K562 (cell line): ENCODE results near the gene SERTAD2. TPM values are rescaled to one million over a fixed set of nuclear protein-coding genes. Genes with fewer than 3 reads are reported as not detected.
A peak's percentile ranks its signal among the peaks of the same experiment; 100 is the strongest.

Experiments
- ATAC-seq: fragments of 200-7000 bp; cut with Tn5 transposase; 3 replicates; pipeline ENCODE4 v1.9.1; 2020; ENCODE audit warnings: moderate library complexity
- BruUV-seq: library from RNA; stranded (reverse); fragments of 400-500 nt; replicated peaks from 2 replicates; lab custom pipeline; 2021; lab: Mats Ljungman, UMichigan
- CTCF ChIA-PET: fragments of 300-600 bp; formaldehyde crosslinking; extraction: SDS; loops from one replicate; lab custom pipeline; 2021; ENCODE audit warnings: low intra/inter-chr PET ratio; lab: Yijun Ruan, JAX
- POLR2A ChIA-PET: fragments of 300-600, 350-650 bp; sonication (Branson Sonifier 250); formaldehyde crosslinking; extraction: SDS; loops from one replicate; lab custom pipeline; 2021; ENCODE audit warnings: antibody characterized with exemption, inconsistent platforms; lab: Yijun Ruan, JAX
- DNase-seq, 4 experiments: peaks; one replicate each; pipeline versions ENCODE4 v3.0.0 to v3.0.0-alpha.2; 2011 to 2018; ENCODE audit warnings: low spot score in 3 of 4, mixed read lengths in 3 of 4; ENCODE audit errors: extremely low read depth in 1 of 4
- FAIRE-seq: peaks from 2 replicates; lab custom pipeline; 2011; peaks lifted over from hg19 to GRCh38; lab: Jason Lieb, UNC
- H2AFZ ChIP-seq: 2 replicates; pipeline ENCODE4 v1.6.0; 2011; ENCODE audit warnings: low read depth, low read length, control low read depth, inconsistent platforms
- H3K27ac ChIP-seq: fragments of 200-600 bp; 3 replicates; pipeline ENCODE4 v1.8.0; 2011; ENCODE audit warnings: low read depth, mild to moderate bottlenecking, control low read depth, inconsistent platforms, low read length, moderate library complexity, mixed read lengths; ENCODE audit errors: extremely low read depth
- H3K27me3 ChIP-seq, 2 experiments: fragments of 300-600 bp in 1 of 2; 2 replicates in 1 of 2; 3 replicates in 1 of 2; pipeline versions ENCODE4 v1.6.0 to v1.8.0; 2011; ENCODE audit warnings: inconsistent platforms in 2 of 2, low read length in 2 of 2, mild to moderate bottlenecking in 1 of 2, mixed read lengths in 1 of 2, moderate library complexity in 1 of 2; ENCODE audit not compliant: control insufficient read depth in 2 of 2, insufficient read depth in 2 of 2
- H3K36me3 ChIP-seq: fragments of 300-600 bp; 3 replicates; pipeline ENCODE4 v1.8.0; 2011; ENCODE audit warnings: mild to moderate bottlenecking, low read length, inconsistent platforms; ENCODE audit not compliant: control insufficient read depth, insufficient read depth
- H3K4me1 ChIP-seq, 2 experiments: fragments of 200-600 bp in 1 of 2; replicated peaks in 1 of 2; 2 replicates in 1 of 2; 3 replicates in 1 of 2; pipeline versions ENCODE4 v1.5.1 to v1.8.0; 2011; ENCODE audit warnings: inconsistent platforms in 2 of 2, low read length in 2 of 2, mild to moderate bottlenecking in 1 of 2, mixed read lengths in 1 of 2, moderate library complexity in 1 of 2; ENCODE audit not compliant: control insufficient read depth in 2 of 2, insufficient read depth in 2 of 2
- H3K4me2 ChIP-seq: 2 replicates; pipeline ENCODE4 v1.6.1; 2011; ENCODE audit warnings: low read length, control low read depth, inconsistent platforms, mixed read lengths; ENCODE audit not compliant: insufficient read depth
- H3K4me3 ChIP-seq: fragments of 200-600 bp; sonication (generic), shearing (Covaris generic); 2 replicates; pipeline ENCODE4 v1.5.1; 2016; ENCODE audit warnings: control low read depth, inconsistent platforms
- H3K79me2 ChIP-seq: fragments of 200-600 bp; 3 replicates; pipeline ENCODE4 v1.8.0; 2011; ENCODE audit warnings: low read length, inconsistent platforms; ENCODE audit not compliant: control insufficient read depth, insufficient read depth
- H3K9ac ChIP-seq, 2 experiments: 2 replicates each; pipeline versions ENCODE4 v1.6.0 to v1.6.1; 2011; ENCODE audit warnings: low read depth in 2 of 2, low read length in 2 of 2, control low read depth in 1 of 2, inconsistent platforms in 1 of 2, mild to moderate bottlenecking in 1 of 2, mixed read lengths in 1 of 2; ENCODE audit not compliant: insufficient read depth in 1 of 2
- H3K9me1 ChIP-seq: one replicate; pipeline ENCODE4 v1.6.0; 2011; ENCODE audit warnings: inconsistent platforms, mild to moderate bottlenecking, low read length, moderate library complexity; ENCODE audit not compliant: control insufficient read depth, insufficient read depth
- H3K9me3 ChIP-seq: replicated peaks from 2 replicates; pipeline ENCODE4 v1.5.1; 2011; ENCODE audit warnings: low read depth, low read length, inconsistent platforms; ENCODE audit not compliant: control insufficient read depth, insufficient read depth
- H4K20me1 ChIP-seq: replicated peaks from 2 replicates; pipeline ENCODE4 v1.6.1; 2011; ENCODE audit warnings: low read length, inconsistent platforms, mixed read lengths; ENCODE audit not compliant: control insufficient read depth, insufficient read depth
- MED1 ChIP-seq: sonication (generic); formaldehyde crosslinking; IDR thresholded peaks from 2 replicates; pipeline ENCODE4 v1.8.1; 2023; ENCODE audit warnings: missing genetic modification reagents, borderline replicate concordance
- MYNN ChIP-seq, 2 experiments: sonication (generic); formaldehyde crosslinking in 1 of 2; IDR thresholded peaks; 2 replicates each; pipeline versions ENCODE4 v1.5.0 to v1.6.1; 2016 to 2020; ENCODE audit warnings: antibody characterized with exemption in 1 of 2, missing genetic modification reagents in 1 of 2
- NFYB ChIP-seq: IDR thresholded peaks from 2 replicates; pipeline ENCODE4 v1.6.1; 2011; ENCODE audit warnings: mild to moderate bottlenecking, moderate library complexity; ENCODE audit not compliant: insufficient read length; ENCODE audit errors: extremely low read depth
- NR3C1 ChIP-seq: sonication (generic); formaldehyde crosslinking; IDR thresholded peaks from 2 replicates; pipeline ENCODE4 v1.8.1; 2022; ENCODE audit warnings: missing genetic modification reagents
- NR4A1 ChIP-seq, 2 experiments: fragments of 250-450 bp in 1 of 2; fragments of 450-650 bp in 1 of 2; sonication (Bioruptor Pico) in 1 of 2; IDR thresholded peaks; 2 replicates each; pipeline versions ENCODE4 v1.4.0 to v1.6.1; 2016 to 2020; ENCODE audit warnings: mild to moderate bottlenecking in 2 of 2, missing compliant biosample characterization in 1 of 2, missing genetic modification characterization in 1 of 2, moderate library complexity in 1 of 2
- PHB2 ChIP-seq: fragments of 450-650 bp; IDR thresholded peaks from 2 replicates; pipeline ENCODE4 v1.6.1; 2017; ENCODE audit warnings: low read depth
- RBM34 ChIP-seq: fragments of 200-400 bp; formaldehyde crosslinking; IDR thresholded peaks from 2 replicates; pipeline ENCODE4 v1.6.1; 2018; ENCODE audit warnings: low read length, borderline replicate concordance; ENCODE audit not compliant: insufficient read depth
- ZBTB11 ChIP-seq, 3 experiments: fragments of 200-800 bp in 1 of 3; fragments of 250-450 bp in 1 of 3; fragments of 450-650 bp in 1 of 3; sonication (Bioruptor Pico) in 1 of 3; sonication (Bioruptor generic) in 1 of 3; formaldehyde crosslinking in 1 of 3; IDR thresholded peaks; 2 replicates each; pipeline versions ENCODE4 v1.6.1 to v1.8.0; 2016 to 2022; ENCODE audit warnings: mild to moderate bottlenecking in 2 of 3, missing genetic modification characterization in 2 of 3, missing compliant biosample characterization in 1 of 3, moderate library complexity in 1 of 3
- ZNF175 ChIP-seq: fragments of 200-800 bp; sonication (Bioruptor generic); IDR thresholded peaks from 2 replicates; pipeline ENCODE4 v1.6.1; 2016; ENCODE audit warnings: low read depth, mild to moderate bottlenecking, missing genetic modification characterization, missing compliant biosample characterization
- ZNF280A ChIP-seq: fragments of 450-650 bp; IDR thresholded peaks from 2 replicates; pipeline ENCODE4 v1.6.1; 2018; ENCODE audit warnings: mild to moderate bottlenecking, low read depth; ENCODE audit not compliant: partially characterized antibody
- ZNF398 ChIP-seq: fragments of 250-450 bp; sonication (Bioruptor Pico); IDR thresholded peaks from 2 replicates; pipeline ENCODE4 v1.8.0; 2021; ENCODE audit warnings: moderate library complexity, mild to moderate bottlenecking, inconsistent platforms
- ZNF766 ChIP-seq: fragments of 200-800 bp; sonication (Bioruptor generic); conservative IDR thresholded peaks from 2 replicates; pipeline ENCODE4 v1.6.1; 2016; ENCODE audit warnings: missing genetic modification characterization, missing compliant biosample characterization
- WGBS: fragments of 100-300 bp; shearing (Covaris generic); methylation state at CpG from one replicate; pipeline ENCODE4 v1.1.6; 2016; ENCODE audit warnings: low coverage, mixed read lengths; ENCODE audit not compliant: insufficient coverage; ENCODE audit errors: missing lambda C conversion rate; 5-methylcytosine and 5-hydroxymethylcytosine counted together
- in situ Hi-C: fragments of 300-500 bp; cut with MboI; formaldehyde crosslinking; loops from 4 replicates; pipeline ENCODE4 v1.15.0; 2018; ENCODE audit warnings: inconsistent platforms, mixed read lengths
- intact Hi-C: fragments of 100-400 bp; cut with micrococcal nuclease; formaldehyde crosslinking; loops from 2 replicates; pipeline ENCODE4 v1.14.2; 2022
- polyA plus RNA-seq, 8 experiments: library from polyadenylated mRNA; depleted of rRNA in 4 of 8; stranded (reverse) in 5 of 8; unstranded in 3 of 8; fragments of >200 nt; fragmentation: Nextera tagmentation in 2 of 8; fragmentation: Illumina TruSeq in 1 of 8; extraction: Ambion mirVana in 2 of 8; extraction: Trizol in 1 of 8; gene quantifications; 2 replicates each; pipeline versions ENCODE4 v1.2.1 to v1.2.3, GENCODE V29; 2011 to 2014; ENCODE audit warnings: inconsistent platforms in 1 of 8, missing spikeins in 1 of 8
- total RNA-seq, 7 experiments: library from RNA; depleted of rRNA in 6 of 7; stranded (reverse); fragments of >200 nt in 6 of 7; fragmentation: Illumina TruSeq in 2 of 7; extraction: Trizol in 2 of 7; gene quantifications; 2 replicates each; pipeline versions ENCODE4 v1.2.1 to v1.2.3, GENCODE V29; 2011 to 2021; ENCODE audit warnings: low replicate concordance in 1 of 7

Gene SERTAD2
- total and polyA plus RNA-seq, 9 of the 15 experiments (the other 6 are each of a cell fraction or from before 2014, with no cell fraction given): 3.0 to 12.5 (median 6.1) TPM

- Histone ChIP-seq H3K4me1 (peaks cover 21 to 30% of the 10 kb centered on the region in 2 experiments; a peak in 4 of 5 replicates), H2AFZ (peak overlapping the region; percentile 97), H3K9ac (peak overlapping the region; percentile 83 to 93), H3K4me2 (peak overlapping the region; percentile 90), H3K4me3 (peak overlapping the region; percentile 60), H3K36me3 (no peaks in the 10 kb centered on the region), H3K9me1 (no peaks in the 10 kb centered on the region), H3K27me3 (no peaks in the 10 kb centered on the region), H3K27ac (peak overlapping the region; percentile 78), H3K79me2 (no peaks in the 10 kb centered on the region), H3K9me3 (no peaks in the 10 kb centered on the region), H4K20me1 (no peaks in the 10 kb centered on the region)
- ChIA-PET CTCF (interaction anchor here (0.6 to 1.7 kb wide), 5 partner anchors 255 to 456 kb away, joined by 3 to 6 read pairs (median 3); no protein-coding TSS in a partner anchor), POLR2A (interaction anchor here (0.7 to 5.4 kb wide), 4 partner anchors 9 to 600 kb away, joined by 3 to 33 read pairs (median 3); no protein-coding TSS in a partner anchor)
- FAIRE-seq: no peak
- in situ Hi-C loops (no loop called here), intact Hi-C loops (no loop called here)
- WGBS: 1% methylated on average over 40 of the region's 74 CpGs
- peak; percentile 85 for ATAC-seq
- peak; percentile 82 to 94 (median 91) for DNase-seq
- TSS peak; percentile 87 for BruUV-seq
- TF ChIP-seq RBM34 (no peak), NFYB (no peak), NR3C1 (CRISPR knock-in tag) (0 out of 2 replicates have a peak, but pooled peaks have one; percentile 49), ZNF766 (CRISPR knock-in tag) (no peak), MYNN (IDR thresholded peaks at IDR 0.05) (no peak), MYNN (CRISPR knock-in tag; IDR thresholded peaks at IDR 0.05) (no peak), ZNF398 (CRISPR knock-in tag) (no peak), ZNF280A (no peak), ZNF175 (CRISPR knock-in tag) (peak; percentile 16; the same call in 1 of the 2 replicates), PHB2 (no peak), ZBTB11 (CRISPR knock-in tag; IDR thresholded peaks at IDR 0.05) (peak in 2 of 3 experiments; percentile 55 to 87; a peak in 3 of 6 replicates), NR4A1 (CRISPR knock-in tag; IDR thresholded peaks at IDR 0.05) (no peak; the same call in 1 of the 2 replicates), NR4A1 (tag; IDR thresholded peaks at IDR 0.05) (no peak), MED1 (CRISPR knock-in tag) (no peak)
Measured at GRCh38 chr2:64609227-64609941, 44.3 kb downstream of the SERTAD2 start.
